ENCODE results near the gene HEG1.
"Not testable (repeated sequence)": the region's sequence is repeated elsewhere in the genome, so short reads cannot be mapped to it uniquely, and the experiment has no call there.

Gene HEG1

GRCh38 chr3:125087768-125088391 lies 32.1 kb upstream of the HEG1 start:
- Histone ChIP-seq H3K27ac (ENCODE audit: insufficient read depth in 1 of 2, low read depth in 1 of 2, low read length in 2 of 2, poor library complexity in 1 of 2, severe bottlenecking in 2 of 2) (no peak overlapping the region), H3K4me1 (ENCODE audit: control extremely low read depth in 1 of 4, control insufficient read depth in 4 of 4, insufficient read depth in 4 of 4, low read length in 3 of 4) (no peaks in the 10 kb centered on the region), H3K27me3 (replicated peaks in 2 of 5; ENCODE audit: control insufficient read depth in 4 of 5, insufficient read depth in 5 of 5, low read length in 4 of 5) (no peaks in the 10 kb centered on the region), H3K4me3 (ENCODE audit: control insufficient read depth in 1 of 7, extremely low read depth in 1 of 7, insufficient read depth in 4 of 7, low read depth in 2 of 7, low read length in 6 of 7) (no peak overlapping the region), H3K9me3 (ENCODE audit: control extremely low read depth in 1 of 5, control insufficient read depth in 4 of 5, insufficient read depth in 2 of 5, low read depth in 1 of 5, low read length in 4 of 5) (peaks cover 0 to 11% (median 0%) of the 10 kb centered on the region in 5 experiments), H3K36me3 (ENCODE audit: control insufficient read depth in 4 of 4, insufficient read depth in 4 of 4, low read length in 3 of 4) (no peaks in the 10 kb centered on the region)
- CTCF ChIA-PET = no interaction called here
- 100% methylated on average over 1 of the region's 6 CpGs for WGBS (ENCODE audit: insufficient coverage)
- DNase-seq = no peak
- POLR2A ChIA-PET = no interaction called here

DNA sequence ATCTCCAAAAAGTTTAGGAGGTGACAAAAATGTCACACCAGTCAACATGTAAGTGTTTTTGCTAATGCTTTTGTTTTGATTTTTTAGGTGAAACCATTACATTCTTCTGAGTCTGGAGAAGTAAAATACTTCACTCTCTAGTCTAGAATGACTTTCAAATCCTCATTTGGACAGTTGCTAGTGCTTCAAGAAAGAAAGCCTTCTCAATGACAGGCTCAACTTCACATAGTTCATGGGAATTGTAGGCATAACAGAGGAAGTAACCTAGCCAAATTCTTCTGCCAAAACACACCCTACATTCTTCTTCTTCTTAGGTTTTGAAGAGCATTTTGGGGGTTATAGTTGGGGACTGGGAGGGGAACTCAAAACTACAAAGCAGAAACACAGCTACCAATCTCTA lies 29.4 kb upstream of the HEG1 start:
- POLR2A ChIA-PET = no interaction called here
- Histone ChIP-seq H3K9me3 (ENCODE audit: control extremely low read depth in 1 of 5, control insufficient read depth in 4 of 5, insufficient read depth in 2 of 5, low read depth in 1 of 5, low read length in 4 of 5) (peaks cover 0 to 2% (median 0%) of the 10 kb centered on the region in 5 experiments), H3K36me3 (ENCODE audit: control insufficient read depth in 4 of 4, insufficient read depth in 4 of 4, low read length in 3 of 4) (no peaks in the 10 kb centered on the region), H3K27me3 (replicated peaks in 2 of 5; ENCODE audit: control insufficient read depth in 4 of 5, insufficient read depth in 5 of 5, low read length in 4 of 5) (peaks cover 0 to 1% (median 0%) of the 10 kb centered on the region in 5 experiments), H3K4me3 (ENCODE audit: control insufficient read depth in 1 of 7, extremely low read depth in 1 of 7, insufficient read depth in 4 of 7, low read depth in 2 of 7, low read length in 6 of 7) (no peak overlapping the region), H3K27ac (ENCODE audit: insufficient read depth in 1 of 2, low read depth in 1 of 2, low read length in 2 of 2, poor library complexity in 1 of 2, severe bottlenecking in 2 of 2) (no peak overlapping the region), H3K4me1 (ENCODE audit: control extremely low read depth in 1 of 4, control insufficient read depth in 4 of 4, insufficient read depth in 4 of 4, low read length in 3 of 4) (no peaks in the 10 kb centered on the region)
- no peak for DNase-seq
- CTCF ChIA-PET = interaction anchor here (0.6 kb wide), 1 partner anchor 12 kb away, joined by 4 read pairs; no protein-coding TSS in a partner anchor

DNA sequence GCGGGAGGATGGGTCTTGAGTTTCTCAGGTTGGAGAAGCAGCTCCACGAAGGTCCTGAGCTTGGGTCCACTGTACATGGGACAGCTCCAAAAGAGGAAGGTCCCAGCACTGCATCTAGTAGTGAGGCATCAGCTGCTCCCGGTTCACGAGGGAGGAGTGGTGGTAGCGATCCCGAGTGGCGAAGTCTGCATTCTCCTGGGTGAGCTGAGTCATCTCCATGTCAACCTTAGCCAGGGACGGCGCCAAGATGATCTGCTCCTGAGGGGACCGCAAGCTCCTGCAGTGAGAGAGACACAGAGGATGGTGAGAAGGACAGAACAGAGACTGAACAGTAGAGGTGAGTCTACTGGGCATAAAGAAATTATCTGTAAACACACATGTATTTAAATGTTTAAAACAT lies 28.0 kb upstream of the HEG1 start:
- no peak overlapping the region for H3K27ac ChIP-seq (ENCODE audit: insufficient read depth in 1 of 2, low read depth in 1 of 2, low read length in 2 of 2, poor library complexity in 1 of 2, severe bottlenecking in 2 of 2)
- DNase-seq = no peak
- no peak overlapping the region for H3K4me3 ChIP-seq (ENCODE audit: control insufficient read depth in 1 of 7, extremely low read depth in 1 of 7, insufficient read depth in 4 of 7, low read depth in 2 of 7, low read length in 6 of 7)
- H3K9me3 ChIP-seq (ENCODE audit: control extremely low read depth in 1 of 5, control insufficient read depth in 4 of 5, insufficient read depth in 2 of 5, low read depth in 1 of 5, low read length in 4 of 5) = no peaks in the 10 kb centered on the region
- H3K27me3 ChIP-seq (replicated peaks in 2 of 5; ENCODE audit: control insufficient read depth in 4 of 5, insufficient read depth in 5 of 5, low read length in 4 of 5) = peaks cover 0 to 2% (median 0%) of the 10 kb centered on the region in 5 experiments
- H3K4me1 ChIP-seq (ENCODE audit: control extremely low read depth in 1 of 4, control insufficient read depth in 4 of 4, insufficient read depth in 4 of 4, low read length in 3 of 4) = no peaks in the 10 kb centered on the region
- POLR2A ChIA-PET = interaction anchor here (0.6 to 0.7 kb wide), 2 partner anchors 62 to 97 kb away, joined by 3 to 4 read pairs; no protein-coding TSS in a partner anchor
- WGBS (ENCODE audit: insufficient coverage) = 81% methylated on average over 10 of the region's 10 CpGs
- no peaks in the 10 kb centered on the region for H3K36me3 ChIP-seq (ENCODE audit: control insufficient read depth in 4 of 4, insufficient read depth in 4 of 4, low read length in 3 of 4)
- CTCF ChIA-PET = no interaction called here

DNA sequence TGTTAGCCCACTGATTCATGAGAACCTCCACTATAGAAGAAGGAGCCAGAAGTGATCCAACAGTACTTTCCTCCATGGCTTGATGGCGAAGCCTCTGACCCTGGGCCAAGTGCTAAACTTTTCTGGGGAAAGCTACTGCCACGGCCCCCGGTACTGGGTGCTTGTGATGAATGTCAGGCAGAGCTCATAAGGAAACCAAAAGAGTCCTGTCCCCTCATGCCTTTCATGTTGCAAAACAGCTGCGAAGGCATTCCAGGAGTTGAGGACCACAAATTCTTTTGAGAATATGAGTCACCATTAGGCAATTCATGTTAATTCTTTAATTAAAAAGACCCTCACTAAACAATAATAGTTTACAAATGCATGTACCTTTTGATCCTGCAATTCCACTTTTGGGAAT lies 26.5 kb upstream of the HEG1 start:
- WGBS (ENCODE audit: insufficient coverage) = 93% methylated on average over 3 of the region's 4 CpGs
- DNase-seq; H3K36me3 ChIP-seq (ENCODE audit: control insufficient read depth in 4 of 4, insufficient read depth in 4 of 4, low read length in 3 of 4); H3K27me3 ChIP-seq (replicated peaks in 2 of 5; ENCODE audit: control insufficient read depth in 4 of 5, insufficient read depth in 5 of 5, low read length in 4 of 5); H3K4me1 ChIP-seq (ENCODE audit: control extremely low read depth in 1 of 4, control insufficient read depth in 4 of 4, insufficient read depth in 4 of 4, low read length in 3 of 4); POLR2A ChIA-PET; CTCF ChIA-PET; H3K4me3 ChIP-seq (ENCODE audit: control insufficient read depth in 1 of 7, extremely low read depth in 1 of 7, insufficient read depth in 4 of 7, low read depth in 2 of 7, low read length in 6 of 7); H3K27ac ChIP-seq (ENCODE audit: insufficient read depth in 1 of 2, low read depth in 1 of 2, low read length in 2 of 2, poor library complexity in 1 of 2, severe bottlenecking in 2 of 2); H3K9me3 ChIP-seq (ENCODE audit: control extremely low read depth in 1 of 5, control insufficient read depth in 4 of 5, insufficient read depth in 2 of 5, low read depth in 1 of 5, low read length in 4 of 5): not testable (repeated sequence)

DNA sequence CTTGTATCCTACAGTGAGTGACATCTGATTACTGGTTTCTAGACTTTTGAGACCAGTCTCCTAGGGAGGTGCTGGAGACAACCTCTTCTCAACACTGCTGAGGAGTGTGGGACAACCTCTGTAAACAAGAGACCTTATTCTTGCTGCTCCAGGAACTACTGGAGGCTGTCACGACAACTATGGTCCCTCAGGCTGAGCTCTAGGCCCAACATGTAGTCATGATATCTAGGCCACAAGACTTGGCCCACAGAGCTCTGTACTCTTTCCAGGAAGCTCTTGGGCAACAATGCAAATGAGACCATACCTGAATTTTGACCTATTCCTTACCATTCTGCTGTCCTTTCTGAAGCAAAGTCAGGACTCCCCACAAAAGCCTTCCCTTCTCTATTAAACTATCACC lies 24.3 kb upstream of the HEG1 start:
- ChIA-PET CTCF (interaction anchor here (1.0 kb wide), 1 partner anchor 74 kb away, joined by 3 read pairs; no protein-coding TSS in a partner anchor), POLR2A (interaction anchor here (0.7 kb wide), 1 partner anchor 64 kb away, joined by 3 read pairs; no protein-coding TSS in a partner anchor)
- Histone ChIP-seq H3K36me3 (ENCODE audit: control insufficient read depth in 4 of 4, insufficient read depth in 4 of 4, low read length in 3 of 4) (no peaks in the 10 kb centered on the region), H3K4me1 (ENCODE audit: control extremely low read depth in 1 of 4, control insufficient read depth in 4 of 4, insufficient read depth in 4 of 4, low read length in 3 of 4) (peaks cover 0 to 5% (median 0%) of the 10 kb centered on the region in 4 experiments), H3K4me3 (ENCODE audit: control insufficient read depth in 1 of 7, extremely low read depth in 1 of 7, insufficient read depth in 4 of 7, low read depth in 2 of 7, low read length in 6 of 7) (no peak overlapping the region), H3K9me3 (ENCODE audit: control extremely low read depth in 1 of 5, control insufficient read depth in 4 of 5, insufficient read depth in 2 of 5, low read depth in 1 of 5, low read length in 4 of 5) (no peaks in the 10 kb centered on the region), H3K27me3 (replicated peaks in 2 of 5; ENCODE audit: control insufficient read depth in 4 of 5, insufficient read depth in 5 of 5, low read length in 4 of 5) (peaks cover 0 to 2% (median 0%) of the 10 kb centered on the region in 5 experiments), H3K27ac (ENCODE audit: insufficient read depth in 1 of 2, low read depth in 1 of 2, low read length in 2 of 2, poor library complexity in 1 of 2, severe bottlenecking in 2 of 2) (no peak overlapping the region)
- no peak for DNase-seq
- 100% methylated on average over 1 of the region's 1 CpG for WGBS (ENCODE audit: insufficient coverage)

DNA sequence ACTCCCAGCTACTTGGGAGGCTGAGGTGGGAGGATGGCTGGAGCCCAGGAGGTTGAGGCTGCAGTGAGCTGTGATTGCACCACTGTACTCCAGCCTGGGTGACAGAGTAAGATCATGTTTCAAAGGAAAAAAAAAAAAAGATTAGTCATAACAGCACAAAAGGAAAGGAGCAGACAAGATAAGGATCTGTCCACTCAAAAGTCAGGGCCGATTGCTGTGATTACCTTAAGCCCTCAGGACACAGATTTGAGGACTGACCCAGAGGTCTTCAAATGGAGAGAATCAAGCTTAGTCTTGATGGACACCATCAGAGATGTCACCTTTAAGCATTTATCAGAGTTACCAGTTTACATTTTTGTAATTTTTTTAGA lies 23.9 kb upstream of the HEG1 start:
- WGBS (ENCODE audit: insufficient coverage) = 89% methylated on average over 1 of the region's 1 CpG
- peaks cover 0 to 2% (median 0%) of the 10 kb centered on the region in 5 experiments for H3K27me3 ChIP-seq (replicated peaks in 2 of 5; ENCODE audit: control insufficient read depth in 4 of 5, insufficient read depth in 5 of 5, low read length in 4 of 5)
- H3K36me3 ChIP-seq (ENCODE audit: control insufficient read depth in 4 of 4, insufficient read depth in 4 of 4, low read length in 3 of 4) = no peaks in the 10 kb centered on the region
- no peaks in the 10 kb centered on the region for H3K9me3 ChIP-seq (ENCODE audit: control extremely low read depth in 1 of 5, control insufficient read depth in 4 of 5, insufficient read depth in 2 of 5, low read depth in 1 of 5, low read length in 4 of 5)
- no peak overlapping the region for H3K4me3 ChIP-seq (ENCODE audit: control insufficient read depth in 1 of 7, extremely low read depth in 1 of 7, insufficient read depth in 4 of 7, low read depth in 2 of 7, low read length in 6 of 7)
- no peak overlapping the region for H3K27ac ChIP-seq (ENCODE audit: insufficient read depth in 1 of 2, low read depth in 1 of 2, low read length in 2 of 2, poor library complexity in 1 of 2, severe bottlenecking in 2 of 2)
- POLR2A ChIA-PET = interaction anchor here (0.7 kb wide), 2 partner anchors 63 to 368 kb away, joined by 3 to 4 read pairs; no protein-coding TSS in a partner anchor
- CTCF ChIA-PET = interaction anchor here (1.0 kb wide), 1 partner anchor 74 kb away, joined by 3 read pairs; no protein-coding TSS in a partner anchor
- DNase-seq = no peak
- peaks cover 0 to 5% (median 0%) of the 10 kb centered on the region in 4 experiments for H3K4me1 ChIP-seq (ENCODE audit: control extremely low read depth in 1 of 4, control insufficient read depth in 4 of 4, insufficient read depth in 4 of 4, low read length in 3 of 4)

- ChIA-PET POLR2A (interaction anchor here (0.7 kb wide), 2 partner anchors 63 to 368 kb away, joined by 3 to 4 read pairs; no protein-coding TSS in a partner anchor), CTCF (no interaction called here)
- no peak for DNase-seq
- peaks cover 0 to 2% (median 0%) of the 10 kb centered on the region in 5 experiments for H3K27me3 ChIP-seq (replicated peaks in 2 of 5; ENCODE audit: control insufficient read depth in 4 of 5, insufficient read depth in 5 of 5, low read length in 4 of 5)
- no peaks in the 10 kb centered on the region for H3K9me3 ChIP-seq (ENCODE audit: control extremely low read depth in 1 of 5, control insufficient read depth in 4 of 5, insufficient read depth in 2 of 5, low read depth in 1 of 5, low read length in 4 of 5)
- H3K27ac ChIP-seq (ENCODE audit: insufficient read depth in 1 of 2, low read depth in 1 of 2, low read length in 2 of 2, poor library complexity in 1 of 2, severe bottlenecking in 2 of 2) = no peak overlapping the region
- WGBS (ENCODE audit: insufficient coverage) = 95% methylated on average over 3 of the region's 6 CpGs
- no peak overlapping the region for H3K4me3 ChIP-seq (ENCODE audit: control insufficient read depth in 1 of 7, extremely low read depth in 1 of 7, insufficient read depth in 4 of 7, low read depth in 2 of 7, low read length in 6 of 7)
- no peaks in the 10 kb centered on the region for H3K36me3 ChIP-seq (ENCODE audit: control insufficient read depth in 4 of 4, insufficient read depth in 4 of 4, low read length in 3 of 4)
- peaks cover 0 to 5% (median 0%) of the 10 kb centered on the region in 4 experiments for H3K4me1 ChIP-seq (ENCODE audit: control extremely low read depth in 1 of 4, control insufficient read depth in 4 of 4, insufficient read depth in 4 of 4, low read length in 3 of 4)
Measured at GRCh38 chr3:125078951-125079674, 23.3 kb upstream of the HEG1 start.

Measured in common myeloid progenitor, CD34-positive (primary cell).